SHP77 treated with DMSO at 0.1 percent for 48 hours (cell line): ENCODE results near the gene LYST.
"Not testable (repeated sequence)": the region's sequence is repeated elsewhere in the genome, so short reads cannot be mapped to it uniquely, and the experiment has no call there.

Source experiments
- DNase-seq: peaks from one replicate; lab custom pipeline; 2025; lab: John Stamatoyannopoulos, UW

LYST gene

DNA sequence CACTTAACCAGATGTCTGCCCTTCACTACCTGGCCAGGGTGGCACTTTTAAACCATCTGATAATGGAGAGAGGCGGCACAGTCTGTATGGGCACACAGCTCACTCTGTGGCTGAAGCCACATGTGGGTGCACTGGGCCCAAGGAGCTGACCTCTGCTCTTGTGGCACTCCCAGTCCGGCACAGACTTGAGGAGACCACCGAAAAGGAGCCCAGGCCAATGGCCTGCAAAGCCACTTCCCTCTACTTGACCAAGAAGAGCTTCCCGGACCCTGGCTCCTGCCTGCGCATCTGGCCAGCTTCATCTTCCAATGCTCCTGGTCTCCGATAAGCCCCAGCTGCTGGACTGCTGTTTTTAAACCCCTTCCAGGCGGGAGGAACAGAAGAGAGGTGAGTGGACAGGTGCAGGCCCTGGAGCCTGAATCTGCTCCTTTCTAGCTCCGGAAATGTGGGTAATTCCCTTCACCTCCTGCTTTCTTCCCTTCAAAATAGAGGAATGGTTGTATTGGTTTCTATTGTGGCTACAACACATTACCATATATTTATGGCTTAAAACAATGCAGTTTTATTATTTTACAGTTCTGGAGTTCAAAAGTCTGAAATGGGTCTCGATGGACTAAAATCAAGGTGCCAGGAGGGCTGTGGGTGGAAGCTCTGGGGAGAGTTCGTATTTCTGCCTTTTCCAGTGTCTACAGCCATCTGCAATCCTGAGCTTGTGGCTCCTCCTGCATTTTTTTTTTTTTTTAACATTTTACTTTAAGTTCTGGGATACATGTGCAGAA, 228.8 kb downstream of the LYST start:
- no peak for DNase-seq

- DNase-seq: no peak
Measured at GRCh38 chr1:235635938-235636662, 230.6 kb downstream of the LYST start.

GRCh38 chr1:235632506-235633401, 234.0 kb downstream of the LYST start:
- DNase-seq: no peak

DNA sequence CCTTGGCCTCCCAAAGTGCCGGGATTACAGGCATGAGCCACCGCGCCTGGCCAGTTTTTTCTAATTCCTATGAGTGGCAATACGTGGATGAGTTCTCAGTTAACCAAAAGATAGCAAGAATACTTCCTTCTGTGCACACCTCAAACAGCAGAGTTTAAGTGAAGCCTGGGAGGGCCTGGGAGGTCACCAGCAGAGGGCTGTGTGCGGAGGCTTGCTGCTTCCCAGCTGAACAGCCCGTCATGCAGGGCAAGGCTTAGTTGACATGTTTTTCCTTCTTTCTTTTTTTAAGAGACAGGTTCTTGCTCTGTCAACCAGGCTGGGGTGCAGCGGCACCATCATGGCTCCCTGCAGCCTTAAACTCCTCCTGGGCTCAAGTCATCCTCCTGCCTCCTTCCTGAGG, 234.9 kb downstream of the LYST start:
- no peak for DNase-seq

DNA sequence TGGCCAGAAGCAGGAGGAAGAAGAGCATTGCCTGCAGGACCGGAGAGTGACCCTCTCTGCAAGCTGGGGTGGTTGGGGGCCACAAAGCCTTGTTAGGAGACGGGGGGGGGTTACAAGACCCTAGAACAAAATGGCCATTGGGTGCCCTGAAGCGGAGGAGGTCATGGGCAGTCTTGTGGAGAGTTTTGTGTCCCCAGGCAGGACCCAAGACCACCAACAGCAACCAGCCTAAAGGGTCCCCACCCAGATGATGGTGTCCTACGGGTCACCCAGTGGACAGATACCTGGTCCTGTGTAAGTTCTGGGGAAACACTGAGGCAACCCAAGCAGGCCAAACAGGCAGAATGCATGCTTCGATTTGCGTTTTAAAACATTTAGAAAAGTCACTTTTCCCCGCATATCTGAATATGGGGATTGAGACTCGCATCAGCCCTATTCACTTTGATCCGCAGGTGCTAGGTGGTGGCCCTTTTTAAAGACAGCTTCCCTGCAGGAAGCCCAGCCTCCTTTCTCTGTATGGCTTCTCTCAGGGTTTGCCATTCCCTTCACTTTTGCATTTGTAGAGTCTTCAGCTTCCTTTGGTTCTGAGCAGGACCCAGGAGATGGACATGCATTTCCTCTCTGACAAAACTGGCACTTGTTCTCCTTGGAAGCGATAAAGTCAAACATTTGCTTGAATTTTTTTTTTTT, 238.2 kb downstream of the LYST start:
- no peak for DNase-seq

GRCh38 chr1:235625831-235626230, 240.9 kb downstream of the LYST start:
- DNase-seq: no peak

GRCh38 chr1:235625340-235625739, 241.4 kb downstream of the LYST start:
- DNase-seq: no peak

DNA sequence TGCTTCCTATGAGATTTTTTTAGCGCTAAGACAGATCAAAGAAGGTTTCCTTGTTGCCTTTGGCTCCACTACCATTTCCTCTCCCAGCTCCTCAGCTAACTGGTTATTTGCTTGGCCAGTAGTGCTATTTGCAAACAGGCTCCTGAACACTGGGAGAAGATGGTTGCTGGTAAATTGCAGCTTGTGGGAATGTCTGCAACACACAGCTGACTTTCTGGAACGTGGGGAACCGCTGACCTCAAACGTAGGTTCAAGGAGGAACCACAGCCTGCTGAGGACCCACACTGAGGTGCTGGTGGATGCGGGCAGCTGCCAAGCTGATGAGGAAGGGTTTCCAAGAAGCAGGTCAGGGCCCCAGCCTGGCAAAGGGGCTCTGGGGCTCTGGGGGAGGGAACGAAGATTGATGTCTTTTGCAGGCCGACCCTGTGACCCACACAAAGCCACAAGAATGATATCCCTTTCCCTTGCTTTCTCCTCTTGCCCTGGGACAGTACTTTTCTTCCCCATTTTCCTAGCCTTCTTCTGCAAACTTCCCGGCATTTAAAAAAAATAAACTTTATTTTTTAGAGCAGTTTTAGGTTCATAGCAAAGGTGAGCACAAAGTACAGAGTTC, 241.9 kb downstream of the LYST start:
- DNase-seq: no peak

- no peak for DNase-seq
Measured at GRCh38 chr1:235622936-235623779, 243.5 kb downstream of the LYST start.

- DNase-seq: not testable (repeated sequence)
Measured at GRCh38 chr1:235619149-235619548, 247.6 kb downstream of the LYST start.

DNA sequence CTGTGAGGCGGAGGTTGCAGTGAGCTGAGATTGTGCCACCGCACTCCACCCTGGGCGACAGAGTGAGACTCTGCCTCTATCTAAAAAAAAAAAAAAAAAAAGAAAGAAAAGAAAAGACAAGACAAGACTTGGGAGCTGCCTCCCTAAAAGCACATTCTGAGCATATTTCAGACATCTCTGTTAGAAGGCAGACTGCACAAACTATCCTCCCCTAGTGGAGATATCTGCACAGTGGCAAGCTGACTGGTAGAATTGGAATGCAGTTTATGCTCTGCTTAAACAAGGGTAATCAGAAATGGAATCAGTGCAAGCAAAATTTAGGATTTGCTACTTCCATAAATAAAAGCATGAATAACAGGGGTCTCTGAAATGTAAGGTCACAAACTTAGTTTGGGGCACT, 248.9 kb downstream of the LYST start:
- no peak for DNase-seq

DNA sequence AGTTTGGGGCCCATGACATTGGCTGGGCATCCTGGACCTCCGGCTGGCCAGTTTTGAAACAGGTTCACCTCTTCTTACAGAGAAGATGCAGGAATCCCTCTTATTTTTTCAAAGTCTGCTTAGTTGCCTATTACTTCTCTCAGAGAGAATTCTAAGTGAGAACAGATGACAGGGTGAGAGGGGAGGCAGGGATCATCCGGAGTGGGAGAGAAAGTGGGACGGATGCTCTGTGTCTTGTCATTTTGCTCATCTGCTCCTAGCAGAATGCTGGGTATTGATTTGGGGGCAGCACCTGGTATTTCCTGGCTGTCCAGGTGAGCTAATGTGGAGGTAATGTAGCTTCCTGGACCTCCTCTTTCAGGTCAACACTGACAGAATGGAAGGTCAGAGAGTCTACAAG, 249.6 kb downstream of the LYST start:
- no peak for DNase-seq

DNA sequence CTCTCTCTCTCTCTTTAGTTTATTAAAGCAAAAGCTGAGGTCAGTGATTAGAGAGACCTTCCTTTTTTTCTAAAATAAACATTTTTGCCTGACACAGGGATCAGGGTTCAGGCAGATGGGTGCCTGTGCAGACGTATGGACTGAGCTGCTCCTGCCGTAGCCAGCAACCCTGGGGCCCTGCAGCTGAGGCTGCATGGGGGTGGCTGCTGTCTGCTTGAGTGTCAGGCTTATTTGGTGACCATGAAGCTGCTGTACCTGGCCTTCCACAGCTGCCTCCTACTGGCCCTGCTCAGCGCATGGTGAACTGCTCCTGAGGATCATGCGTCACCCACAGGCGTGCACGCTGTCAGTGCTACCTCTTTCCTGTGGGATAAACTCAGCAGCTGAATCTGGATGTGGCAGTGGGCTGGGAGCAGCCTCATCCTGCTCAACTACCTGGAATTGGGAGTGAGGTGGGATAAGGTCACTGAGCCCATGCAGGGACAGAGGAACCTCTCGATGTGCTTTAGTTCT, 252.2 kb downstream of the LYST start:
- DNase-seq: no peak

- no peak for DNase-seq
Measured at GRCh38 chr1:235613602-235614001, 253.1 kb downstream of the LYST start.

DNA sequence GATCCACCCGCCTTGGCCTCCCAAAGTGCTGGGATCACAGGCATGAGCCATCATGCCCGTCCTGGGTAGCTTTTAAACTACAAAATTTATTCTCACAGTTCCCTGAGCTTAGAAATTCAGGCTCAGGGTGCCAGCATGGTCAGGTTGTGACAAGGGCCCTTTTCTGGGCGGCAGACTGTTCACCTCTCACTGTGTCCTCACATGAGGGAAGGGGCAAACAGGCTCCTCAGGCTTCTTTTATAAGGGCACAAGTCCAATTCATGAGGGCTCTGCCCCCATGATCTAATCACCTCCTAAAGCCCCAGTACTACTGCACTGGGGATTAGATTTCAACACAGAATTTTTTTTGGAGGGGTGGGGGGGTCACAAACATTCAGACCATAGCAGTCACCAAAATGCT, 253.9 kb downstream of the LYST start:
- DNase-seq: no peak
